DMS79 treated with DMSO at 0.1 percent for 48 hours (cell line): ENCODE measurements around the gene RHOT2.
"Not testable (repeated sequence)": the region's sequence is repeated elsewhere in the genome, so short reads cannot be mapped to it uniquely, and the experiment has no call there.

ENCODE experiments used
- DNase-seq: peaks from one replicate; lab custom pipeline; 2025; lab: John Stamatoyannopoulos, UW

The RHOT2 gene

GRCh38 chr16:700684-701584 lies 33.0 kb downstream of the RHOT2 start:
- no peak for DNase-seq

- DNase-seq: no peak
Measured at GRCh38 chr16:702341-702740, 34.4 kb downstream of the RHOT2 start.

- no peak for DNase-seq
Measured at GRCh38 chr16:703406-703805, 35.5 kb downstream of the RHOT2 start.

- DNase-seq: no peak
Measured at GRCh38 chr16:704047-704446, 36.1 kb downstream of the RHOT2 start.

GRCh38 chr16:704552-705380 lies 36.8 kb downstream of the RHOT2 start:
- DNase-seq: no peak

DNA sequence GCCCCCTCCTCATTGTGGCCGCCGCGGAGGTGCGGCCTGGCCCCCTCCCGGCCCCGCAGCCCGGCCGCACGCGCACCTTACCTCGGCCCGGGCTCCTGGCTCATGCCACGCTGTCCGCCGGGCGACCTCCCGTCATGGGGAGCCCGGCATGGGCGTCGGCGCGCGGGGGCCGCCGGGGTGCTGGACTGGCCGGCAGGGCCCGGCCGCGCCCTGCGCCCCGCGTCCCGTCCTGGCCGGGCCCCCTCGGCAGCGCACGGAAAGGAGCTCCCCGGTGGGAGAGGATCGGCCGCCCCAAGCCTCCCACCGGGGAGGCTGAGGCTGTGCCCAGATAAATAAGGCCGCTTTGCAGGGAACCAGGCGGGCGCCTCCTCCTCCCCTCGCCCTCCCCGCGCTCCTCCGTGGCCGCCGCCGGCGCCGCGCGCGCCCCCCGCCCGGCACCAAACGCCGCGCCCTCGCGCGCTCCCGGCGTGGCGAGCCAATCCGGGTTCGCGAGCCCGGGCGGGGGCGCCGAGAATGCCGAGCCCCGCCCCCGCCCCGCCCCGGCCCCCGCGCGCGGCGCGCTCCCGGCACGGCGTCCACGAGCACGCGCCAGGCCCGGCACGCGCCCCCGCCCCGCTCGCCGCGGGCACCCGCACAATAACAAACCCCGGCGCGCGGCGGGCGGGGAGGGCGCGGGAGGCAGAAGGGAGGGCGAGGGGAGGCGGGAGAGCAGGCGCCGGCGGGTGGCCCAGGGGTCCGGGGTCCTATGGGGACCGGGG lies 37.7 kb downstream of the RHOT2 start, which contains the start of gene FBXL16:
Gene FBXL16 (minus strand): TSS at position 371 of the 758 bp plus-strand sequence. CDS start 8,396 bp downstream, outside the sequence.
- DNase-seq: peak; percentile 32

- peak; percentile 28 for DNase-seq
Measured at GRCh38 chr16:706189-707061, 38.5 kb downstream of the RHOT2 start.

- DNase-seq: no peak
Measured at GRCh38 chr16:707062-707538, 39.2 kb downstream of the RHOT2 start.

- no peak for DNase-seq
Measured at GRCh38 chr16:708019-708418, 40.1 kb downstream of the RHOT2 start.

DNA sequence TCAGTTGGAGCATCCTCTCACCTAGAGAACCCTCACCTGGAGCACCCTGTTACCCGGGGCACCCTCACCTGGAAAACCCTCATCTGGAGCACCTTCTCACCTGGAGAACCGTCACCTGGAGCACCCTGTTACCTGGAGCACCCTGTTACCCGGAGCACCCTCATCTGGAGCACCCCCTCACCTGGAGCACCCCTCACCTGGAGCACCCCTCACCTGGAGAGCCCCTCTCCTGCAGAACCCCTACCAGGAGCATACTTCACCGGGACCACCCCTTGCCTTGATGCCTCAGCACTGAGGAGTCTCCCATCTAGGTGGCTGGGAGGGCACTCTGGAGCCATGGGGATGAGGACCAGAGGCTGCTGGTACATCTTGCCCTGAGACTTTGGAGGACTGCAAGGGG lies 41.0 kb downstream of the RHOT2 start:
- DNase-seq: no peak

DNA sequence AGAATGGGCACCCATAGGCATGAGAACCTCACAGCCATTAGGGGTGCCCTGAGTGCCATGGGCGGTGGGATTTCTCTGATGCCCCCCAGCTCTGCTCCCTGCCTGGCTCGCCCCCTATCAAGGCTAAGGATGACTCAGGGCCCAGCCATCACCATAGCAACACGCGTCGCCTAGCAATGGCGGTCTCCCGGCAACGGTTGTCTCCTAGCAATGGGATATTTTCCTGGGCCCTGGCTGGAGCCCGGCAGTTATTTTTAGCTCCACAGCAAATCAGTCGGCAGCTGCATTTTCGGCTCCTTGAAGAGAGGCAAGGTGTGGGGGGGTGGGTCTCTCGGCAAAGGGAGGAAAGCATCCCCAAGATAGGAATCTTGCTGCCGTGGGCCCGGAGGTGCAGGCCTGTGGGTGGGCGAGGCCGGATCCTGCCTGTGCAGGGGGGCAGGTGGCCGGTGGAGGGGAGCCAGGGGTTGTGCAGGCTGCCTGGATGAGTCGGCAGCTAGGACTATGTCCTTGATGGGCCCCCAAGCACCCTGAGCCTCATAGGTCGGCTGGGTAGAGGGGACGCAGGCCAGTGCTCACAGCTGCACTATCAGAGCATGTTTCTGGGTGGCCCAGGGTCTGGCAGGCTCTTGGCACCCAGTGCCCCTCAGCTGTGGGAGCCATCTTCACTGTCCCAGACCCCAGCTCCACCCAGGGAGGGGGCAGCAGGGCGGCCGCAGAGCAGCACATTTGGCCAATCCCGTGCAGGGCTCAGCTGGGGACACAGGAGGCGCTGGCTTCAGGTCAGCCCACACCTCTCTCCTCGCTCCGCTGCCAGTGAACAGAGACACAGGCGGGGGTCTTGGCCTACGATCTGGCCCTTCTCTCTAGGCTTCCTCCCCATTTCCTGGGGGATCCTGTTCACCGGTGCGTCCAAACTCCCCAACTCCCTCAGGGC lies 41.9 kb downstream of the RHOT2 start:
- DNase-seq: peak; percentile 80

DNA sequence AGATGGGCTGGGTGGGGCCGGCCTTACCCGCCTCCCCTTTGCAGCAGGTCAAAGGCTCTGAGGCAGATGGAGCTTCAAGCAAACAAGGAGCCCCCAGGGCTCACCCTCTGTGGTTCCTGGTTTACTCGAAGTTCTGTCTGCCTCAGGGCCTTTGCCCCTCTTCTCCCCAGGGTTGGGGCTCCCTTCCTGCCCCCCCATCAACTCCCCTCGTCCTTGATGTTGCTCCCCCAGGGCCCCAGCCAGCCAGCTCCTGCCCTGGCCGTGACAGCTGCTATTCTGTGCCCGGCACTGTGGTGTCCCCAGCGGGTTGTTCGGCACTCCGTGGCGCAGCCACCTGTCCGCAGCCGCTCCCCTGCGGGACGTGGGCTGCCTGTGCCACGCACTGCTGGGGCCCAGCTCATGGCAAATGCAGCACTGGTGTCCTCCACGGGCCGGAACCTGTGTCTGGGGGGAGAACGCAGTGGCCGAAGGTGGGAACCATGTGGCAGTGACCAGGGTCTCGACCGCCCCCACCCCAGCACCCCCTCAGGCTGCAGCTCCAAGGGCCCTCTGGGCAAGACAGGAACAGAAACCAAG lies 42.7 kb downstream of the RHOT2 start:
- no peak for DNase-seq

DNA sequence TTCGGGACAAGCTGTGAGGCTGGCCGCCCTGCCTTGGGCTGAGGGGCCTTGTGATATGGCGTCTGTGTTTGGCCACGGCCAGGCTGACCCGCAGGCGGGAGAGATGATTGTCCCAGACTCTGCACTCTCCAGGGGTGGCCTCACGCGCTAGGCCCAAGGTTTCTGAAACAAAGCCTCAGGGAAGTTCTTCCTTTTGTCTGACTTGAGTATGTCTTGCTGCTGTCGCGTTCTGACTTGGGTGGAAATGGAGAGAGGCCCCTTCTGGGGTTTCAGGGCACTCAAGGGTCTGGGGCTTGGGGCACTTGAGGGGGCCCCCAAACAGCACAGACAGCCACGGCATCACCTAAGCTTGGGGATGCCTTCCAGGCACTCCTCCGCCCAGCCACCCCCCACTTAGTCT lies 43.2 kb downstream of the RHOT2 start:
- DNase-seq: no peak

DNA sequence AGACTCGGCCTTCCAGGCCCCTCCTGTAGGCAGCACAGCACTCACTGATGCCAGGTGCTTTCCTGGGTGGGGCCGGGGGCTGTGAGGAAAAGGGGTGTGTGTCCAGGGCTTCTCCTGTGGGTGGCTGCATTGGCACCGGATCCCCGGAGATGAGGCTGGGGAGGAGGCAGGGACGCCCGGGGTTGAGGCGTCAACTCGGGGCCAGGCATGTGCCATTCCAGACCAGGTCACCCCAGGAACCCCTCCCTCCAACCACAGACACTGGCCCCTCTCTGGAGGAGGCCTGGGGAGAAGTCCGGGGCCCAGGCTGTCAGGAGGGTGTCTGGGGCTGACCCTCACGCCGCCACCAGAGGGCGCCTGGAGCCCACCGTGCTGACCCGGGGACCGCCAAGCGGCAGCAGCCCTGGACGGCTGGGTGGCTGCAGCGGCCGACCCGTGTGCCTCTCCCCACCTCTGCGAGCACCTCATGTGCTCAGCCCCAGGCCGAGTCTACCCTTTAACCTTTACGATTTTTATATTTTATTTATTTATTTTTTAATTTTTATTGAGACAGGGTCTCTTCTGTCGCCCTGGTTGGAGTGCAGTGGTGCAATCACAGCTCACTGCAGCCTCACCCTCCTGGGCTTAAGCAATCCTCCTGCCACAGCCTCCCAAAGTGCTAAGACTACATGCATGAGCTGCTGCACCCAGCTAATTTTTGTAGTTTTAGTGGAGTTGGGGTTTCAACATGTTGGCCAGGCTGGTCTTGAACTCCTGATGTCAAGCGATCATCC lies 43.8 kb downstream of the RHOT2 start:
- DNase-seq: peak; percentile 44

DNA sequence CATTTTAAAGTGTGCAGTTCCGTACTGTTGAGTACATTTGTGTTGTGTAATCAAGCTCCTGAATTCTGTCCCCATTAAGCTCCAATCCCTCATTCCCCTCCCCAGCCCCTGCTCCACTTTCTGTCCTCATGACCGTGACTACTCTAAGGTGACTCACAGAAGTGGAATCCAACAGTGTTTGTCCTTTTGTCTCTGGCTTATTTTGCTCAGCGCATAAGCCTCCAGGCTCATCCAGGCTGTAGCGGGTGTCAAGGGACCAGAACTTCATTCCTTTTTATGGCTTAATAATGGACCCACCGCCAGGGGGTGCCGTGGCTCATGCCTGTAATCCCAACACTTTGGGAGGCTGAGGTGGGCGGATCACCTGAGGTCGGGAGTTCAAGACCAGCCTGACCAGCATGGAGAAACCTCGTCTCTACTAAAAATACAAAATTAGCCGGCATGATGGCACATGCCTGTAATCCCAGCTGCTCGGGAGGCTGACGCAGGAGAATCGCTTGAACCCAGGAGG lies 44.9 kb downstream of the RHOT2 start:
- DNase-seq: not testable (repeated sequence)

DNA sequence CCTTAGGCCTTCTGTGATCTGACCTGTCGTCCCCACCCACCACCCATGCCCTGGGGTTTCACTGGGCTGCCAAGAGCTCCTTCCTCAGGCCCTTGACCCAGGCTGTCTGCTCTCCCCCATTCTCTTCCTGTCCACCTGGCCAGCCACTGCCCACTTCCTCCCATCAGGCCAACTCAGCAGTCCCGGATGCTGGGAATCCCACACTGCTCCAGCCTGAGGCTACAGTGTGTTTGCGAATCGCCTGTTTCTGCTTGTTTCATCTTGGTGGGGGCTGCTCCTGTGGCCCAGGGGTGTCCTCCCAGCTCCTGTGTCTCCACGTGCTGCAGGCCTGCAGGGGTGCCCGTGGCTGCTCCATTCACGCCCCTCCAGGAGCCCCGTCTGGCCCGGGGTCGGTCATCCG lies 46.1 kb downstream of the RHOT2 start:
- DNase-seq: no peak

DNA sequence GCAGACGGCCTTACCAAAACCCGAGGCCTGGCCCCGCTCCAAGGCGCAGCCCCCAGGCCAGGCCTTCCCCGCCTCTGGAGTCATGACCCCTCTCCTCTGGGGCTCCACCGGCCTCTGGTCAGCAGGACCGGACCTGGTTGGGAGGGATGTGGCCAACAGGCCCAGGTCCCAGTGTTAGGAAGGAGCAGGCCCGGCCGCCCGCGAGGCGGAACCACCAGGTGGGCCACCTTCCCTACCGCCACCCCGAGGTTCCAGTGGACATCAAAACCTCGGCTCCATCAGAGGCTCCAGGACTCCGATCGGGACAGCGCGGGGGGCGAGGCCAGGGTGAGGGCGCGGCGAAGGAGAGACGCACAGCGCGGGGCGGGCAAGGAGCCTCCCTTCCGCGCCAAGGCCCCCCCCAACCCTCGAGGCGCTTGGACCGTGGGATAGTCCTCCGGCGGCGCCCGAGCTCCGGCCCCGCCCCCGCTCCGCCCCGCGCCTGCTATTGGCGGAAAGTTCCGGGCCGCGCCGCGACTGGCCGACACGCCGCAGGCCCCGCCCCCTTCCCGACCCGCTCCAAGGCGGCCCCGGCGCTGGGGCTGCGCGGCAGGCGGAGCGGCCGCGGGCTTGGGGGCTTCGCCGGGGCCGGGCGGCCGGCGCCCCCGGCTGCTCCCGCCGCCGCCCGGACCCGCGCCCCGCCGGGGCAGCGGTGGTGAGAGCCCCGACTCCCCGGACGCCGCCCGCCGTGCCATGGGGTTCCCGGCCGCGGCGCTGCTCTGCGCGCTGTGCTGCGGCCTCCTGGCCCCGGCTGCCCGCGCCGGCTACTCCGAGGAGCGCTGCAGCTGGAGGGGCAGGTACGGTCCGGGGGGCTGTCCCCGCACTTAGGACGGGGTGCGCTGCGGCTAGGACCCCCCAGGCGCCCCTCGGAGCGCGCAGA lies 46.9 kb downstream of the RHOT2 start, which contains the start of gene METRN:
Gene METRN (plus strand): TSS at position 561 of the 919 bp plus-strand sequence. CDS start 172 bp downstream, at position 733.
- DNase-seq: peak; percentile 64
